K562 (cell line): Measurements from ENCODE around the gene ZSCAN22. TPM values are rescaled to one million over a fixed set of nuclear protein-coding genes. Genes with fewer than 3 reads are reported as not detected.

Experiments used
- ATF1 ChIP-seq, 2 experiments: fragments of 450-650 bp in 1 of 2; IDR thresholded peaks; 2 replicates each; pipeline ENCODE4 v1.6.1; 2016; ENCODE audit warnings: missing compliant biosample characterization in 1 of 2, missing genetic modification characterization in 1 of 2
- BCL6 ChIP-seq: fragments of 250-450 bp; sonication (Bioruptor Pico); IDR thresholded peaks from 2 replicates; pipeline ENCODE4 v1.4.0; 2020
- CBX3 ChIP-seq, 2 experiments: IDR thresholded peaks; 1 replicate in 1 of 2; 2 replicates in 1 of 2; pipeline ENCODE4 v1.6.1; 2012; ENCODE audit warnings: inconsistent platforms in 2 of 2, low read length in 2 of 2, borderline replicate concordance in 1 of 2, control low read depth in 1 of 2
- CEBPB ChIP-seq: fragments of 450-650 bp; IDR thresholded peaks from 2 replicates; pipeline ENCODE4 v1.6.1; 2016; ENCODE audit warnings: missing genetic modification characterization, missing compliant biosample characterization
- CGGBP1 ChIP-seq: fragments of 250-450 bp; sonication (Bioruptor Pico); IDR thresholded peaks from 2 replicates; pipeline ENCODE4 v1.9.0; 2021; ENCODE audit warnings: mild to moderate bottlenecking
- ELF4 ChIP-seq: fragments of 450-650 bp; formaldehyde crosslinking; IDR thresholded peaks from 2 replicates; pipeline ENCODE4 v1.4.0; 2022; ENCODE audit warnings: missing genetic modification characterization
- FOXP4 ChIP-seq: sonication (generic); formaldehyde crosslinking; IDR thresholded peaks from 2 replicates; pipeline ENCODE4 v1.8.0; 2022; ENCODE audit warnings: mild to moderate bottlenecking, missing genetic modification reagents, borderline replicate concordance
- GTF2B ChIP-seq: IDR thresholded peaks from 2 replicates; pipeline ENCODE4 v1.6.1; 2011; ENCODE audit not compliant: insufficient read length; ENCODE audit errors: extremely low read depth
- HDGF ChIP-seq: fragments of 450-650 bp; IDR thresholded peaks from 2 replicates; pipeline ENCODE4 v1.6.1; 2016
- MAX ChIP-seq: sonication (generic); formaldehyde crosslinking; IDR thresholded peaks from 2 replicates; pipeline ENCODE4 v1.9.0; 2022; ENCODE audit warnings: mild to moderate bottlenecking, missing genetic modification reagents
- NCOR1 ChIP-seq: fragments of 450-650 bp; IDR thresholded peaks from 2 replicates; pipeline ENCODE4 v1.6.1; 2016; ENCODE audit warnings: mild to moderate bottlenecking, moderate library complexity
- PURB ChIP-seq: sonication (generic); formaldehyde crosslinking; IDR thresholded peaks from 2 replicates; pipeline ENCODE4 v1.9.0; 2021; ENCODE audit warnings: low read depth, mild to moderate bottlenecking, missing genetic modification reagents
- RBBP5 ChIP-seq: fragments of 200-600 bp; sonication (generic); IDR thresholded peaks from 2 replicates; pipeline ENCODE4 v1.6.1; 2012; ENCODE audit warnings: borderline replicate concordance, mild to moderate bottlenecking, low read length, control low read depth, inconsistent platforms; ENCODE audit not compliant: insufficient read depth, poor library complexity, severe bottlenecking
- SLC30A9 ChIP-seq: fragments of 250-450 bp; sonication (Bioruptor Pico); IDR thresholded peaks from 2 replicates; pipeline ENCODE4 v1.8.0; 2022; ENCODE audit warnings: mild to moderate bottlenecking, moderate library complexity
- SMARCE1 ChIP-seq: fragments of 450-650 bp; IDR thresholded peaks from 2 replicates; pipeline ENCODE4 v1.7.1; 2016; ENCODE audit warnings: mild to moderate bottlenecking
- SREBF1 ChIP-seq: fragments of 150-350 bp; IDR thresholded peaks from 2 replicates; pipeline ENCODE4 v1.6.1; 2014; ENCODE audit warnings: antibody characterized with exemption, low read depth, low read length, borderline replicate concordance
- TAF9B ChIP-seq: fragments of 450-650 bp; IDR thresholded peaks from 2 replicates; pipeline ENCODE4 v1.6.1; 2018; ENCODE audit warnings: mild to moderate bottlenecking; ENCODE audit not compliant: partially characterized antibody
- THRAP3 ChIP-seq: fragments of 450-650 bp; IDR thresholded peaks from 2 replicates; pipeline ENCODE4 v1.6.1; 2016; ENCODE audit warnings: mild to moderate bottlenecking, inconsistent platforms, borderline replicate concordance
- ZBED1 ChIP-seq: IDR thresholded peaks from 2 replicates; pipeline ENCODE4 v1.6.1; 2014
- ZC3H4 ChIP-seq: sonication (generic); formaldehyde crosslinking; IDR thresholded peaks from 2 replicates; pipeline ENCODE4 v1.9.0; 2021; ENCODE audit warnings: missing genetic modification reagents, borderline replicate concordance
- ZNF354B ChIP-seq: fragments of 250-450 bp; sonication (Bioruptor Pico); IDR thresholded peaks from 2 replicates; pipeline ENCODE4 v1.4.0; 2020
- ZNF592 ChIP-seq: fragments of 450-650 bp; IDR thresholded peaks from 2 replicates; pipeline ENCODE4 v1.6.1; 2017; ENCODE audit warnings: antibody characterized with exemption, mild to moderate bottlenecking
- polyA plus RNA-seq, 8 experiments: library from polyadenylated mRNA; depleted of rRNA in 4 of 8; stranded (reverse) in 5 of 8; unstranded in 3 of 8; fragments of >200 nt; fragmentation: Nextera tagmentation in 2 of 8; fragmentation: Illumina TruSeq in 1 of 8; extraction: Ambion mirVana in 2 of 8; extraction: Trizol in 1 of 8; gene quantifications; 2 replicates each; pipeline versions ENCODE4 v1.2.1 to v1.2.3, GENCODE V29; 2011 to 2014; ENCODE audit warnings: inconsistent platforms in 1 of 8, missing spikeins in 1 of 8
- total RNA-seq, 7 experiments: library from RNA; depleted of rRNA in 6 of 7; stranded (reverse); fragments of >200 nt in 6 of 7; fragmentation: Illumina TruSeq in 2 of 7; extraction: Trizol in 2 of 7; gene quantifications; 2 replicates each; pipeline versions ENCODE4 v1.2.1 to v1.2.3, GENCODE V29; 2011 to 2021; ENCODE audit warnings: low replicate concordance in 1 of 7

ZSCAN22 gene
- total and polyA plus RNA-seq, 9 of the 15 experiments (the other 6 are each of a cell fraction or from before 2014, with no cell fraction given): 0.98 to 5.3 (median 3.0) TPM

GRCh38 chr19:58386576-58387337 lies 60.0 kb downstream of the ZSCAN22 start, which contains the start of gene RPS5 (continued):
- no peak for TF ChIP-seq FOXP4 (CRISPR knock-in tag)
- peak; percentile 66 for TF ChIP-seq RBBP5
- TF ChIP-seq ZNF592: peak; percentile 94
- TF ChIP-seq CEBPB (tag): peak; percentile 80
- no peak for TF ChIP-seq SLC30A9 (CRISPR knock-in tag)
- TF ChIP-seq HDGF: no peak
- no peak for TF ChIP-seq THRAP3
- TF ChIP-seq SMARCE1: no peak
- peak; percentile 75 for TF ChIP-seq GTF2B
- no peak; the same call in 1 of the 2 replicates for TF ChIP-seq ATF1 (CRISPR knock-in tag; IDR thresholded peaks at IDR 0.05)
- TF ChIP-seq ATF1 (tag; IDR thresholded peaks at IDR 0.05): peak; percentile 95
- TF ChIP-seq CBX3 (IDR thresholded peaks at IDR 0.05; ENCODE audit: borderline replicate concordance in 1 of 2, low read length in 2 of 2): no peak
- TF ChIP-seq ELF4 (CRISPR knock-in tag): no peak
- no peak for TF ChIP-seq CGGBP1
- no peak for TF ChIP-seq ZNF354B (CRISPR knock-in tag)
- no peak for TF ChIP-seq ZBED1
- no peak for TF ChIP-seq NCOR1
- TF ChIP-seq BCL6: no peak
- TF ChIP-seq MAX (CRISPR knock-in tag): peak; percentile 95
- peak; percentile 56; the same call in 1 of the 2 replicates for TF ChIP-seq SREBF1
- no peak; the same call in 1 of the 2 replicates for TF ChIP-seq ZC3H4 (CRISPR knock-in tag)
- TF ChIP-seq TAF9B: peak; percentile 97
- no peak for TF ChIP-seq PURB (CRISPR knock-in tag)
